Right lobe of liver (tissue), 4 donors: Measurements from ENCODE around the gene LHFPL6.

ENCODE experiments used
- POLR2A ChIP-seq: fragments of 450-650 bp; IDR thresholded peaks from one replicate; pipeline ENCODE4 v1.6.1; 2017; ENCODE audit warnings: antibody characterized with exemption, mild to moderate bottlenecking
- TF ChIP-seq, protein P1 (sequence below), 4 donors: fragments of 200-600 bp in 3 of 4; fragments of 450-650 bp in 1 of 4; IDR thresholded peaks; one replicate each; pipeline versions ENCODE4 v1.5.1 to v1.8.0; 2016 to 2022; ENCODE audit warnings: antibody characterized with exemption in 4 of 4, mild to moderate bottlenecking in 2 of 4
- donor health status: DM: no; HTN: no; CAD: no.
- donor health status: DM: no; HTN: no; CAD: no.
- donor health status: DM: no; HTN: yes; CAD: no.

DNA sequence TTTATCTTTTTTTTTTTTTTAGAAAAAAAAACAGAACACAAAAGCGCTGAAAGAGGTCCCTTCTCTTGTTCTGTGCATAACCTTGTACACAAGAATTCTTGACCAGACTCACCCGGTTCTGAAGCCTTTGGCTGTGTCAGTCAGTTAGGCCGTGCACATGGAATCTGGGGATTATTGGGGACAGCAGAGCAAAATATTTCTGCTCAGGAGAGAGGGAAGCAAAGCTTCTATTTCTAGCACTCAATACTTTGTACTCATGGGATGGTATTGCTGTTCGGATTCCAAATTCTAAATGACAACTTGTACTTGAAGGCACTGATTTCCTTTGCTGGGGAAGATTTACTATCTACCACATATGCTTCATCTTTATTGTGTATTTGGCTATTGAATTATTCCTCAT lies 292.0 kb downstream of the LHFPL6 start:
- TF ChIP-seq, protein P1, sequence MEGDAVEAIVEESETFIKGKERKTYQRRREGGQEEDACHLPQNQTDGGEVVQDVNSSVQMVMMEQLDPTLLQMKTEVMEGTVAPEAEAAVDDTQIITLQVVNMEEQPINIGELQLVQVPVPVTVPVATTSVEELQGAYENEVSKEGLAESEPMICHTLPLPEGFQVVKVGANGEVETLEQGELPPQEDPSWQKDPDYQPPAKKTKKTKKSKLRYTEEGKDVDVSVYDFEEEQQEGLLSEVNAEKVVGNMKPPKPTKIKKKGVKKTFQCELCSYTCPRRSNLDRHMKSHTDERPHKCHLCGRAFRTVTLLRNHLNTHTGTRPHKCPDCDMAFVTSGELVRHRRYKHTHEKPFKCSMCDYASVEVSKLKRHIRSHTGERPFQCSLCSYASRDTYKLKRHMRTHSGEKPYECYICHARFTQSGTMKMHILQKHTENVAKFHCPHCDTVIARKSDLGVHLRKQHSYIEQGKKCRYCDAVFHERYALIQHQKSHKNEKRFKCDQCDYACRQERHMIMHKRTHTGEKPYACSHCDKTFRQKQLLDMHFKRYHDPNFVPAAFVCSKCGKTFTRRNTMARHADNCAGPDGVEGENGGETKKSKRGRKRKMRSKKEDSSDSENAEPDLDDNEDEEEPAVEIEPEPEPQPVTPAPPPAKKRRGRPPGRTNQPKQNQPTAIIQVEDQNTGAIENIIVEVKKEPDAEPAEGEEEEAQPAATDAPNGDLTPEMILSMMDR (IDR thresholded peaks at IDR 0.05), result no peak
- TF ChIP-seq POLR2A, result no peak
